ENCODE measurements around the gene FGB. TPM values are rescaled to one million over a fixed set of nuclear protein-coding genes. Genes with fewer than 3 reads are reported as not detected.

The FGB gene
- total and polyA plus RNA-seq, 2 of the 13 experiments (the other 11 are each of a cell fraction or from before 2014, with no cell fraction given) = 226 to 784 TPM

DNA sequence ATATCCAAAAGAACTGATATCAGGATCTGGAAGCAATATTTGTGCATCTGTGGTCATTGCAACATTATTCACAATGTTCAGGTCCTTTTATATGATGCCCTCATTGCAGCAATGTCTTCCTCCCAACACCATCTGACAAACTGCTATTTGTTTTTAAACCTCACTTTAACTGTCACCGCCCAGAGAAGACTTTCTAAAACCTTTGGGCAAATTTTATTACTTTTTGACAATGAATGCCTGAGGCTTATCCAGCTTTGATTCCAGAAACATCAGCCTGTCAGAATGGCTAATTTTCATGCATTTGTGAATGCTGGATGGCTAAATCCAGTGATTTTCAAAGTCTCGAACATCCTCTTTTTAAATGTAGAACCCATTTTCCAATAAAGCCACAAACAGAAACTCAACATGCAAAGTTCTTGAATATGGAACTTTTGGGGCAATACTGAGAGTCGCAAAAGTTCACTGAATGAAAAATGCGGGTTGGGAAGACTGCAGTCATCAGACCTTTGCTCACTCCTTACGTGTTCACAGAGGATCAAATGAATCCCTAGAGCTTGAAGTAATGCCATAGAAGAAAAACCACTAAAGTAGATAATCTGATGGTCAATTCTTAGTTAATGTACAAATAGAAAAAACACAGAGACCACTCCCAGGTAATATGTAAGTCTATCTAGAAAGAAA is 10.5 kb downstream of the FGB start:
- H3K9ac ChIP-seq (ENCODE audit: insufficient read depth, low read depth, low read length) = no peak overlapping the region
- H2AFZ ChIP-seq (ENCODE audit: low read length) = peak overlapping the region; percentile 56
- H3K4me1 ChIP-seq (ENCODE audit: insufficient read depth, low read length) = peaks cover 29% of the 10 kb centered on the region
- DNase-seq (ENCODE audit: low spot score) (no peak), FAIRE-seq (no peak), ATAC-seq (no peak)
- H3K27ac ChIP-seq (ENCODE audit: extremely low read length, insufficient read depth, low read length) = no peak overlapping the region
- BruUV-seq (replicated peaks) = no TSS peak
- TF ChIP-seq ZSCAN21 (CRISPR knock-in tag; IDR thresholded peaks at IDR 0.05; ENCODE audit: borderline replicate concordance) (no peak), NR2F6 (IDR thresholded peaks at IDR 0.05) (no peak), NR2F6 (CRISPR knock-in tag; IDR thresholded peaks at IDR 0.05) (no peak), ZNF34 (CRISPR knock-in tag; IDR thresholded peaks at IDR 0.05; ENCODE audit: borderline replicate concordance) (no peak), ADNP (CRISPR knock-in tag; IDR thresholded peaks at IDR 0.05) (no peak), NCOA2 (CRISPR knock-in tag; IDR thresholded peaks at IDR 0.05) (no peak), ZBTB21 (CRISPR knock-in tag; IDR thresholded peaks at IDR 0.05) (no peak), ZNF264 (CRISPR knock-in tag; IDR thresholded peaks at IDR 0.05) (no peak), ZKSCAN8 (CRISPR knock-in tag; IDR thresholded peaks at IDR 0.05; ENCODE audit: borderline replicate concordance) (no peak), HNRNPH1 (optimal IDR thresholded peaks at IDR 0.05; ENCODE audit: low read depth, low read length) (no peak), ZNF530 (CRISPR knock-in tag; IDR thresholded peaks at IDR 0.05; ENCODE audit: low read depth) (no peak), HOXA7 (CRISPR knock-in tag; IDR thresholded peaks at IDR 0.05) (no peak), ZNF20 (CRISPR knock-in tag; IDR thresholded peaks at IDR 0.05) (no peak), TBX2 (CRISPR knock-in tag; IDR thresholded peaks at IDR 0.05; ENCODE audit: borderline replicate concordance) (no peak), ZNF546 (CRISPR knock-in tag; conservative IDR thresholded peaks at IDR 0.05) (no peak), U2AF2 (IDR thresholded peaks at IDR 0.05; ENCODE audit: low read depth, low read length) (no peak)
- TF ChIP-seq, protein P1, sequence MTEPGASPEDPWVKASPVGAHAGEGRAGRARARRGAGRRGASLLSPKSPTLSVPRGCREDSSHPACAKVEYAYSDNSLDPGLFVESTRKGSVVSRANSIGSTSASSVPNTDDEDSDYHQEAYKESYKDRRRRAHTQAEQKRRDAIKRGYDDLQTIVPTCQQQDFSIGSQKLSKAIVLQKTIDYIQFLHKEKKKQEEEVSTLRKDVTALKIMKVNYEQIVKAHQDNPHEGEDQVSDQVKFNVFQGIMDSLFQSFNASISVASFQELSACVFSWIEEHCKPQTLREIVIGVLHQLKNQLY (CRISPR knock-in tag; IDR thresholded peaks at IDR 0.05) = no peak
- POLR2A ChIA-PET = interaction anchor here (1.1 to 1.8 kb wide), 4 partner anchors 13 to 39 kb away, joined by 3 to 5 read pairs (median 4); partner anchors contain the start of gene FGG
- H4K20me1 ChIP-seq (ENCODE audit: insufficient read depth, low read length) = no peaks in the 10 kb centered on the region
- H3K4me3 ChIP-seq (replicated peaks in 1 of 3; ENCODE audit: insufficient read depth in 1 of 3, low read depth in 2 of 3, low read length in 3 of 3) = no peak overlapping the region
- WGBS (ENCODE audit: low lambda C conversion rate) = 78% methylated on average over 5 of the region's 5 CpGs
- in situ Hi-C loops (cut with HindIII; ENCODE audit: extremely low pct_ligation_motif_present, low pct_unique_long_range_greater_than_20kb) = no loop called here
- H3K4me2 ChIP-seq (ENCODE audit: low read depth, low read length) = no peak overlapping the region
- H3K79me2 ChIP-seq (ENCODE audit: insufficient read depth, low read length) = no peaks in the 10 kb centered on the region
- H3K9me3 ChIP-seq (ENCODE audit: low read length) = no peaks in the 10 kb centered on the region
- CTCF ChIA-PET (ENCODE audit: low intra/inter-chr PET ratio, low total read pairs) = no interaction called here
- 0 out of 5 replicates have a peak, but pooled peaks cover 0 to 4% of the 10 kb centered on the region in 2 experiments for H3K36me3 ChIP-seq (replicated peaks in 1 of 2; ENCODE audit: control insufficient read depth in 1 of 2, insufficient read depth in 2 of 2, low read length in 2 of 2)
- intact Hi-C loops (cut with micrococcal nuclease; ENCODE audit: unreplicated experiment) = no loop called here
- H3K27me3 ChIP-seq (ENCODE audit: control insufficient read depth in 1 of 2, insufficient read depth in 2 of 2, low read length in 2 of 2) = no peaks in the 10 kb centered on the region; a peak in 1 of 5 replicates
